Measurements from ENCODE around the gene FBXO10.

- TF ChIP-seq, protein P1, sequence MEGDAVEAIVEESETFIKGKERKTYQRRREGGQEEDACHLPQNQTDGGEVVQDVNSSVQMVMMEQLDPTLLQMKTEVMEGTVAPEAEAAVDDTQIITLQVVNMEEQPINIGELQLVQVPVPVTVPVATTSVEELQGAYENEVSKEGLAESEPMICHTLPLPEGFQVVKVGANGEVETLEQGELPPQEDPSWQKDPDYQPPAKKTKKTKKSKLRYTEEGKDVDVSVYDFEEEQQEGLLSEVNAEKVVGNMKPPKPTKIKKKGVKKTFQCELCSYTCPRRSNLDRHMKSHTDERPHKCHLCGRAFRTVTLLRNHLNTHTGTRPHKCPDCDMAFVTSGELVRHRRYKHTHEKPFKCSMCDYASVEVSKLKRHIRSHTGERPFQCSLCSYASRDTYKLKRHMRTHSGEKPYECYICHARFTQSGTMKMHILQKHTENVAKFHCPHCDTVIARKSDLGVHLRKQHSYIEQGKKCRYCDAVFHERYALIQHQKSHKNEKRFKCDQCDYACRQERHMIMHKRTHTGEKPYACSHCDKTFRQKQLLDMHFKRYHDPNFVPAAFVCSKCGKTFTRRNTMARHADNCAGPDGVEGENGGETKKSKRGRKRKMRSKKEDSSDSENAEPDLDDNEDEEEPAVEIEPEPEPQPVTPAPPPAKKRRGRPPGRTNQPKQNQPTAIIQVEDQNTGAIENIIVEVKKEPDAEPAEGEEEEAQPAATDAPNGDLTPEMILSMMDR (IDR thresholded peaks at IDR 0.05; ENCODE audit: low read depth, low read length), result no peak
- no peak for TF ChIP-seq EZH2phosphoT487 (IDR thresholded peaks at IDR 0.05; ENCODE audit: low read depth)
Observed at GRCh38 chr9:37549527-37549926, 26.7 kb downstream of the FBXO10 start.

Measured in OCI-LY3 (cell line).